Measurements from ENCODE around the gene DNAAF2.

DNA sequence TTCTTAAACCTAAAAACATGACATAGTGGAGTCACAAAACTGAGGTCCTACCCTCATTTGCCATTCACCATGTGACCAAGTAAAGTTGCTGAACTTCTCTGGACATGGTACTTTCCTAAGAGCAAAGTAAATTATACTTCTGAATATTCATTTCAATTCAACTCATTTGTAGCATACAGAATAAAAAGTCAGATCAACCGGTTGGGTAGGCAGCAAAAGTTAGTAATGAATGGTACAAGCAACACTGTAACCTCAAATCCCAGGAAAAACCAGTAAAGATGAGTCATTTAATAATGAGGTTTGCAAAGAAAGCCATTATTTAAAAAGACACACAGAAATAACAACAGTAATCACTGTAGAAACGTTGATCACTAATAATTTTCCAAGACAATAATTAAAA lies 44.2 kb upstream of the DNAAF2 start:
- no peak for TF ChIP-seq ZNF205 (CRISPR knock-in tag; IDR thresholded peaks at IDR 0.05)
- no peak for TF ChIP-seq REST (IDR thresholded peaks at IDR 0.05; ENCODE audit: borderline replicate concordance in 1 of 2, low read depth in 1 of 2, low read length in 2 of 2)
- no peak for TF ChIP-seq STAT5B (CRISPR knock-in tag; IDR thresholded peaks at IDR 0.05)
- TF ChIP-seq, protein P1, sequence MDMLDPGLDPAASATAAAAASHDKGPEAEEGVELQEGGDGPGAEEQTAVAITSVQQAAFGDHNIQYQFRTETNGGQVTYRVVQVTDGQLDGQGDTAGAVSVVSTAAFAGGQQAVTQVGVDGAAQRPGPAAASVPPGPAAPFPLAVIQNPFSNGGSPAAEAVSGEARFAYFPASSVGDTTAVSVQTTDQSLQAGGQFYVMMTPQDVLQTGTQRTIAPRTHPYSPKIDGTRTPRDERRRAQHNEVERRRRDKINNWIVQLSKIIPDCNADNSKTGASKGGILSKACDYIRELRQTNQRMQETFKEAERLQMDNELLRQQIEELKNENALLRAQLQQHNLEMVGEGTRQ (IDR thresholded peaks at IDR 0.05; ENCODE audit: low read depth, low read length), result no peak
- TF ChIP-seq, protein P1 (CRISPR knock-in tag; IDR thresholded peaks at IDR 0.05; ENCODE audit: borderline replicate concordance), result no peak
- TF ChIP-seq MLXIP (CRISPR knock-in tag; IDR thresholded peaks at IDR 0.05; ENCODE audit: borderline replicate concordance), result no peak
- no peak for TF ChIP-seq ZFP36 (IDR thresholded peaks at IDR 0.05; ENCODE audit: borderline replicate concordance, low read depth, low read length, partially characterized antibody)
- no peak for TF ChIP-seq ZNF737 (CRISPR knock-in tag; IDR thresholded peaks at IDR 0.05; ENCODE audit: borderline replicate concordance)
- TF ChIP-seq POLR2A (IDR thresholded peaks at IDR 0.05; ENCODE audit: insufficient read depth in 1 of 2, low read depth in 2 of 2, low read length in 2 of 2), result no peak
- no peak for TF ChIP-seq EP300 (IDR thresholded peaks at IDR 0.05; ENCODE audit: low read depth in 2 of 2, low read length in 2 of 2)
- TF ChIP-seq EP300 (CRISPR knock-in tag; IDR thresholded peaks at IDR 0.05; ENCODE audit: borderline replicate concordance), result no peak
- TF ChIP-seq, protein P2, sequence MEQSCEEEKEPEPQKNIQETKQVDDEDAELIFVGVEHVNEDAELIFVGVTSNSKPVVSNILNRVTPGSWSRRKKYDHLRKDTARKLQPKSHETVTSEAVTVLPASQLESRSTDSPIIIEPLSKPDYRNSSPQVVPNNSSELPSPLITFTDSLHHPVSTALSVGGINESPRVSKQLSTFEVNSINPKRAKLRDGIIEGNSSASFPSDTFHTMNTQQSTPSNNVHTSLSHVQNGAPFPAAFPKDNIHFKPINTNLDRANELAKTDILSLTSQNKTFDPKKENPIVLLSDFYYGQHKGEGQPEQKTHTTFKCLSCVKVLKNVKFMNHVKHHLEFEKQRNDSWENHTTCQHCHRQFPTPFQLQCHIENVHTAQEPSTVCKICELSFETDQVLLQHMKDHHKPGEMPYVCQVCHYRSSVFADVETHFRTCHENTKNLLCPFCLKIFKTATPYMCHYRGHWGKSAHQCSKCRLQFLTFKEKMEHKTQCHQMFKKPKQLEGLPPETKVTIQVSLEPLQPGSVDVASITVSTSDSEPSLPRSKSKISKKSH (CRISPR knock-in tag; IDR thresholded peaks at IDR 0.05; ENCODE audit: borderline replicate concordance), result no peak
- no peak for TF ChIP-seq EZH2 (conservative IDR thresholded peaks at IDR 0.05; ENCODE audit: low read depth, low read length)
- no peak for TF ChIP-seq ZZZ3 (CRISPR knock-in tag; IDR thresholded peaks at IDR 0.05; ENCODE audit: borderline replicate concordance)
- no peak for TF ChIP-seq PRDM4 (CRISPR knock-in tag; IDR thresholded peaks at IDR 0.05; ENCODE audit: borderline replicate concordance)
- no peak for TF ChIP-seq FOXM1 (CRISPR knock-in tag; IDR thresholded peaks at IDR 0.05)
